ENCODE data around the gene EIF2B5. TPM values are rescaled to one million over a fixed set of nuclear protein-coding genes. Genes with fewer than 3 reads are reported as not detected.

Gene EIF2B5
- total and polyA plus RNA-seq, 2 of the 13 experiments (the other 11 are each of a cell fraction or from before 2014, with no cell fraction given) = 38.4 to 60.2 TPM

DNA sequence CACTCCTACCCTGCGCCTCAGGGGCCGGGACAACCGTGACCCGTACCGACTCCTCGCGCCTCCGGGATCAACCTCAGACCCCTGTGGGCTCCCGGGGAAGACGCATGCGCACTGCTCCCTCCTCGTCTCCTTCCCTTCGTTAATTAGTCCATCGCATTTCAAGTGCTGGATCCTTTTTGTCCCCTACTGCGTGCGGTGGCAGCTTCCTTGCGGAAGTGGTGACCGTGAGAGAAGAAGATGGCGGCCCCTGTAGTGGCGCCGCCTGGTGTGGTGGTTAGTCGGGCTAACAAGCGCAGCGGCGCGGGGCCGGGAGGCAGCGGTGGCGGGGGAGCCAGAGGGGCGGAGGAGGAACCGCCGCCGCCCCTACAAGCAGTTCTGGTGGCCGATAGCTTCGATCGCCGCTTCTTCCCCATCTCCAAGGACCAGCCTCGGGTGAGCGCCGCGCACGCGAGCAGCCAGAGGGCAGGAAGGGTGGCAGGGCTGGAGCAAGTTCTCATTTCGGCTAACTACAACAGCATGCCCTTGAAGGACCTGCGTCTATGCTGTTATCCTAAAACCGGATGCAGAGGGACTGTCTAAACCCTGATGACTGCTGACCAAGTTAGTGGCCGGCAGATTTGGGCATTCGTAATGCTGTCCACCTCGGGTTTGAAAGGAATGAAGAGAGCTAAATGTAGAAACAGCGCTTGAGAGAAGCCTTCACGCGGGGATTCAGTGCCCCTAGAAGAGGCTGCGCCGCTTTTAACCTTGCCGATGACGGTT lies at the start of gene EIF2B5 (continued):
- TF ChIP-seq, protein P1, sequence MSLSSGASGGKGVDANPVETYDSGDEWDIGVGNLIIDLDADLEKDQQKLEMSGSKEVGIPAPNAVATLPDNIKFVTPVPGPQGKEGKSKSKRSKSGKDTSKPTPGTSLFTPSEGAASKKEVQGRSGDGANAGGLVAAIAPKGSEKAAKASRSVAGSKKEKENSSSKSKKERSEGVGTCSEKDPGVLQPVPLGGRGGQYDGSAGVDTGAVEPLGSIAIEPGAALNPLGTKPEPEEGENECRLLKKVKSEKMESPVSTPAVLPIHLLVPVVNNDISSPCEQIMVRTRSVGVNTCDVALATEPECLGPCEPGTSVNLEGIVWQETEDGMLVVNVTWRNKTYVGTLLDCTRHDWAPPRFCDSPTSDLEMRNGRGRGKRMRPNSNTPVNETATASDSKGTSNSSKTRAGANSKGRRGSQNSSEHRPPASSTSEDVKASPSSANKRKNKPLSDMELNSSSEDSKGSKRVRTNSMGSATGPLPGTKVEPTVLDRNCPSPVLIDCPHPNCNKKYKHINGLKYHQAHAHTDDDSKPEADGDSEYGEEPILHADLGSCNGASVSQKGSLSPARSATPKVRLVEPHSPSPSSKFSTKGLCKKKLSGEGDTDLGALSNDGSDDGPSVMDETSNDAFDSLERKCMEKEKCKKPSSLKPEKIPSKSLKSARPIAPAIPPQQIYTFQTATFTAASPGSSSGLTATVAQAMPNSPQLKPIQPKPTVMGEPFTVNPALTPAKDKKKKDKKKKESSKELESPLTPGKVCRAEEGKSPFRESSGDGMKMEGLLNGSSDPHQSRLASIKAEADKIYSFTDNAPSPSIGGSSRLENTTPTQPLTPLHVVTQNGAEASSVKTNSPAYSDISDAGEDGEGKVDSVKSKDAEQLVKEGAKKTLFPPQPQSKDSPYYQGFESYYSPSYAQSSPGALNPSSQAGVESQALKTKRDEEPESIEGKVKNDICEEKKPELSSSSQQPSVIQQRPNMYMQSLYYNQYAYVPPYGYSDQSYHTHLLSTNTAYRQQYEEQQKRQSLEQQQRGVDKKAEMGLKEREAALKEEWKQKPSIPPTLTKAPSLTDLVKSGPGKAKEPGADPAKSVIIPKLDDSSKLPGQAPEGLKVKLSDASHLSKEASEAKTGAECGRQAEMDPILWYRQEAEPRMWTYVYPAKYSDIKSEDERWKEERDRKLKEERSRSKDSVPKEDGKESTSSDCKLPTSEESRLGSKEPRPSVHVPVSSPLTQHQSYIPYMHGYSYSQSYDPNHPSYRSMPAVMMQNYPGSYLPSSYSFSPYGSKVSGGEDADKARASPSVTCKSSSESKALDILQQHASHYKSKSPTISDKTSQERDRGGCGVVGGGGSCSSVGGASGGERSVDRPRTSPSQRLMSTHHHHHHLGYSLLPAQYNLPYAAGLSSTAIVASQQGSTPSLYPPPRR (CRISPR knock-in tag; IDR thresholded peaks at IDR 0.05; ENCODE audit: borderline replicate concordance) = no peak
- TF ChIP-seq, protein P2, sequence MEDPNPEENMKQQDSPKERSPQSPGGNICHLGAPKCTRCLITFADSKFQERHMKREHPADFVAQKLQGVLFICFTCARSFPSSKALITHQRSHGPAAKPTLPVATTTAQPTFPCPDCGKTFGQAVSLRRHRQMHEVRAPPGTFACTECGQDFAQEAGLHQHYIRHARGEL (CRISPR knock-in tag; IDR thresholded peaks at IDR 0.05) = no peak
- no peak for TF ChIP-seq JUNB (CRISPR knock-in tag; IDR thresholded peaks at IDR 0.05; ENCODE audit: borderline replicate concordance)
- 0 out of 2 replicates have a peak, but pooled peaks have one; percentile 69 for TF ChIP-seq ZSCAN21 (CRISPR knock-in tag; IDR thresholded peaks at IDR 0.05; ENCODE audit: borderline replicate concordance)
- TF ChIP-seq ZNF790 (CRISPR knock-in tag; IDR thresholded peaks at IDR 0.05; ENCODE audit: borderline replicate concordance) = no peak
- peak; percentile 87 to 95 for TF ChIP-seq POLR2A (IDR thresholded peaks at IDR 0.05; ENCODE audit: insufficient read depth in 1 of 2, low read depth in 2 of 2, low read length in 2 of 2)
- 0 out of 2 replicates have a peak, but pooled peaks have one; percentile 26 for TF ChIP-seq ZNF33B (CRISPR knock-in tag; IDR thresholded peaks at IDR 0.05)
- TF ChIP-seq ZNF264 (CRISPR knock-in tag; IDR thresholded peaks at IDR 0.05) = peak; percentile 90
- TF ChIP-seq CREB1 (IDR thresholded peaks at IDR 0.05) = peak; percentile 34; the same call in 1 of the 2 replicates
- TF ChIP-seq CREB1 (CRISPR knock-in tag; IDR thresholded peaks at IDR 0.05) = peak; percentile 79
- peak; percentile 60; the same call in 1 of the 2 replicates for TF ChIP-seq ZSCAN29 (CRISPR knock-in tag; conservative IDR thresholded peaks at IDR 0.05)
- TF ChIP-seq KDM2A (CRISPR knock-in tag; IDR thresholded peaks at IDR 0.05; ENCODE audit: borderline replicate concordance, low read depth) = peak; percentile 97
- TF ChIP-seq ZNF232 (CRISPR knock-in tag; IDR thresholded peaks at IDR 0.05; ENCODE audit: borderline replicate concordance) = no peak
- TF ChIP-seq, protein P3, sequence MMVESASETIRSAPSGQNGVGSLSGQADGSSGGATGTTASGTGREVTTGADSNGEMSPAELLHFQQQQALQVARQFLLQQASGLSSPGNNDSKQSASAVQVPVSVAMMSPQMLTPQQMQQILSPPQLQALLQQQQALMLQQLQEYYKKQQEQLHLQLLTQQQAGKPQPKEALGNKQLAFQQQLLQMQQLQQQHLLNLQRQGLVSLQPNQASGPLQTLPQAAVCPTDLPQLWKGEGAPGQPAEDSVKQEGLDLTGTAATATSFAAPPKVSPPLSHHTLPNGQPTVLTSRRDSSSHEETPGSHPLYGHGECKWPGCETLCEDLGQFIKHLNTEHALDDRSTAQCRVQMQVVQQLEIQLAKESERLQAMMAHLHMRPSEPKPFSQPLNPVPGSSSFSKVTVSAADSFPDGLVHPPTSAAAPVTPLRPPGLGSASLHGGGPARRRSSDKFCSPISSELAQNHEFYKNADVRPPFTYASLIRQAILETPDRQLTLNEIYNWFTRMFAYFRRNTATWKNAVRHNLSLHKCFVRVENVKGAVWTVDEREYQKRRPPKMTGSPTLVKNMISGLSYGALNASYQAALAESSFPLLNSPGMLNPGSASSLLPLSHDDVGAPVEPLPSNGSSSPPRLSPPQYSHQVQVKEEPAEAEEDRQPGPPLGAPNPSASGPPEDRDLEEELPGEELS (CRISPR knock-in tag; IDR thresholded peaks at IDR 0.05) = peak; percentile 56
- TF ChIP-seq, protein P4, sequence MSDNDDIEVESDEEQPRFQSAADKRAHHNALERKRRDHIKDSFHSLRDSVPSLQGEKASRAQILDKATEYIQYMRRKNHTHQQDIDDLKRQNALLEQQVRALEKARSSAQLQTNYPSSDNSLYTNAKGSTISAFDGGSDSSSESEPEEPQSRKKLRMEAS (IDR thresholded peaks at IDR 0.05) = peak; percentile 87
- TF ChIP-seq ZC3H4 (CRISPR knock-in tag; IDR thresholded peaks at IDR 0.05; ENCODE audit: borderline replicate concordance) = peak; percentile 24; the same call in 1 of the 2 replicates
- no peak for TF ChIP-seq ARHGAP35 (CRISPR knock-in tag; IDR thresholded peaks at IDR 0.05; ENCODE audit: borderline replicate concordance)
